Measurements from ENCODE around the gene LAIR1. TPM values are rescaled to one million over a fixed set of nuclear protein-coding genes. Genes with fewer than 3 reads are reported as not detected.

The LAIR1 gene
- total RNA-seq, 4 donors from 2014 or later, result 0.12 to 3.5 (median 2.9) TPM

- no peaks in the 10 kb centered on the region for H3K36me3 ChIP-seq
- H3K9me3 ChIP-seq, result no peaks in the 10 kb centered on the region
- no peaks in the 10 kb centered on the region for H3K27me3 ChIP-seq
- TF ChIP-seq CTCF (IDR thresholded peaks at IDR 0.05 in 4 of 5, conservative IDR thresholded peaks at IDR 0.05 in 1 of 5) (no peak), POLR2A (IDR thresholded peaks at IDR 0.05) (no peak)
- in situ Hi-C loops (cut with MboI; ENCODE audit: low sequenced_read_pairs in 4 of 4) (no loop called here), intact Hi-C loops (cut with DNase I; ENCODE audit: low total_unique reads) (no loop called here)
- H3K4me1 ChIP-seq, result no peaks in the 10 kb centered on the region
- DNase-seq (no peak), ATAC-seq (no peak)
- no peak overlapping the region for H3K27ac ChIP-seq
- H3K4me3 ChIP-seq, result no peak overlapping the region
Measured at GRCh38 chr19:54341295-54341694, 23.4 kb downstream of the LAIR1 start.

- intact Hi-C loops (cut with DNase I; ENCODE audit: low total_unique reads), result no loop called here
- Histone ChIP-seq H3K27me3 (no peaks in the 10 kb centered on the region), H3K4me1 (no peaks in the 10 kb centered on the region), H3K4me3 (no peak overlapping the region), H3K9me3 (no peaks in the 10 kb centered on the region), H3K27ac (no peak overlapping the region), H3K36me3 (no peaks in the 10 kb centered on the region)
- no peak for DNase-seq
- in situ Hi-C loops (cut with MboI; ENCODE audit: low sequenced_read_pairs in 4 of 4), result no loop called here
- TF ChIP-seq POLR2A (IDR thresholded peaks at IDR 0.05) (no peak), CTCF (IDR thresholded peaks at IDR 0.05 in 4 of 5, conservative IDR thresholded peaks at IDR 0.05 in 1 of 5) (no peak)
- no peak for ATAC-seq
Measured at GRCh38 chr19:54339646-54340358, 24.9 kb downstream of the LAIR1 start.

GRCh38 chr19:54338521-54338920 lies 26.2 kb downstream of the LAIR1 start:
- H3K27ac ChIP-seq, result no peak overlapping the region
- no peak for TF ChIP-seq CTCF (IDR thresholded peaks at IDR 0.05 in 4 of 5, conservative IDR thresholded peaks at IDR 0.05 in 1 of 5)
- TF ChIP-seq POLR2A (IDR thresholded peaks at IDR 0.05), result no peak
- intact Hi-C loops (cut with DNase I; ENCODE audit: low total_unique reads) (no loop called here), in situ Hi-C loops (cut with MboI; ENCODE audit: low sequenced_read_pairs in 4 of 4) (no loop called here)
- DNase-seq, result no peak
- no peaks in the 10 kb centered on the region for H3K36me3 ChIP-seq
- H3K27me3 ChIP-seq, result no peaks in the 10 kb centered on the region
- ATAC-seq, result no peak
- H3K9me3 ChIP-seq, result no peaks in the 10 kb centered on the region
- no peak overlapping the region for H3K4me3 ChIP-seq
- no peaks in the 10 kb centered on the region for H3K4me1 ChIP-seq

- in situ Hi-C loops (cut with MboI; ENCODE audit: low sequenced_read_pairs in 4 of 4) (no loop called here), intact Hi-C loops (cut with DNase I; ENCODE audit: low total_unique reads) (no loop called here)
- no peaks in the 10 kb centered on the region for H3K9me3 ChIP-seq
- no peak overlapping the region for H3K27ac ChIP-seq
- ATAC-seq, result no peak
- no peak overlapping the region for H3K4me3 ChIP-seq
- no peaks in the 10 kb centered on the region for H3K4me1 ChIP-seq
- no peaks in the 10 kb centered on the region for H3K36me3 ChIP-seq
- no peak for DNase-seq
- TF ChIP-seq CTCF (IDR thresholded peaks at IDR 0.05 in 4 of 5, conservative IDR thresholded peaks at IDR 0.05 in 1 of 5) (no peak), POLR2A (IDR thresholded peaks at IDR 0.05) (no peak)
- no peaks in the 10 kb centered on the region for H3K27me3 ChIP-seq
Measured at GRCh38 chr19:54337858-54338230, 26.9 kb downstream of the LAIR1 start.
